Left renal pelvis (tissue), 4 donors: ENCODE results near the gene SBK3. TPM values are rescaled to one million over a fixed set of nuclear protein-coding genes. Genes with fewer than 3 reads are reported as not detected.
"Not testable (repeated sequence)": the region's sequence is repeated elsewhere in the genome, so short reads cannot be mapped to it uniquely, and the experiment has no call there.

Source experiments
- DNase-seq, 4 donors: peaks; one replicate each; pipeline ENCODE4 v3.0.0-alpha.2; 2013; ENCODE audit warnings: low read depth in 4 of 4, low spot score in 3 of 4
- polyA plus RNA-seq, 4 donors: library from polyadenylated mRNA; unstranded; fragments of 120-200 nt; gene quantifications; one replicate each; pipeline ENCODE4 v1.2.1, GENCODE V29; 2013; ENCODE audit not compliant: insufficient read length in 4 of 4

The SBK3 gene
- polyA plus RNA-seq, 4 donors: 0.15 TPM; not detected in 3

DNA sequence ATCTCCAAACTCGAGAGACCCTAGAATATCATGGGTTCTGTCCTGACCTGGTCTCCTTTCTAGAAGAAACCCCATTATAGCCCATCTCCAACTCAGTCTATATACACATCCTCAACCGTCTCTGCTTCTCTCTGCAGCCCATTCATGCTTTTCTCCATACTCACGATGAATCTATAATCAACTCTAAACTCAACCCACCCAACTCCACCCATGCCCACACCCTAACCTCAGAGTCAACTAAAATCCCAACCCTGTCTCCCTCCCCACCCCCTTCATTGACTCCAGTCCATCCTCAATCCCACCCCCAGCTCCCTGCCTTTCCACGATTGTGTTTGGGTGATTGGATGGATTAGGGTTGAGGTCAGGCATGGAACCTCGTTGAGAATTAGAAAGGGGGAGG, 1.8 kb downstream of the SBK3 start:
- DNase-seq: no peak

GRCh38 chr19:55542292-55542855, 3.0 kb downstream of the SBK3 start:
- no peak for DNase-seq

- no peak for DNase-seq
These were observed 4.3 kb downstream of the SBK3 start for GRCh38 chr19:55541091-55541490.

GRCh38 chr19:55540619-55541018, 4.7 kb downstream of the SBK3 start:
- no peak for DNase-seq

- no peak for DNase-seq
These were observed 6.0 kb downstream of the SBK3 start for GRCh38 chr19:55539090-55539984.

DNA sequence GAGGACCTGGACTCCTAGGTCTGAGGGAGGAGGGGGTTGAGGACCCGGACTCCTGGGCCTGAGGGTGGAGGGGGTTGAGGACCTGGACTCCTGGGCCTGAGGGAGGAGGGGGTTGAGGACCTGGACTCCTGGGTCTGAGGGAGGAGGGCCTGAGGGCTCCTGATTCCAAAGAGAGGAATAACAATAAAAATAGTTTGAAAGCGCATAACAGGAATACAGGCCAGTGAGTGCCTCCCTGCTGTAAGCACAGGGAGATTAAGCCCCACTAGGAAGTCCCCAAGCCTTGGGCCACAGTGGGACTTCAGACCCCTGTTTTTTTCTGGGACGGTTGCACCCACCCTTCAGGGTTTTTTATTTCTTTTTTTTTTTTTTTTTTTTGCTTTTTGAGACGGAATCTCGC, 7.2 kb downstream of the SBK3 start:
- no peak for DNase-seq

DNA sequence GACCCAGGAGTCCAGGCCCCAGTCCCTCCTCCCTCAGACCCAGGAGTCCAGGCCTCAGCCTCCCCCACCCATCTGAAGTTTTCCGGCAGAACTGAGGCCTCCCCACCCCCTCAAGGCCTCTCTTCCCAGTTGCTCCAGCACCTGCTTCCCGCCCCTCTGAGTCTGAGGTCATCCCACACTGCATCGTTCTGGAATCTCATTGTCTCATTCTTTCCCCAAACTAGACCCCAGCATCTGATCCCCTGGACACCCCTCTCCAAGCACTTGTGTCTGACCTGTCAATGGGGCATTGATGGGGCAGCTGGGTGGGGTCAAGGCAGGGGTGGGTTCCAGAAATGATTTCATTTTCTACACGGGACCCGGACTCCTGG, 7.6 kb downstream of the SBK3 start:
- no peak for DNase-seq

DNA sequence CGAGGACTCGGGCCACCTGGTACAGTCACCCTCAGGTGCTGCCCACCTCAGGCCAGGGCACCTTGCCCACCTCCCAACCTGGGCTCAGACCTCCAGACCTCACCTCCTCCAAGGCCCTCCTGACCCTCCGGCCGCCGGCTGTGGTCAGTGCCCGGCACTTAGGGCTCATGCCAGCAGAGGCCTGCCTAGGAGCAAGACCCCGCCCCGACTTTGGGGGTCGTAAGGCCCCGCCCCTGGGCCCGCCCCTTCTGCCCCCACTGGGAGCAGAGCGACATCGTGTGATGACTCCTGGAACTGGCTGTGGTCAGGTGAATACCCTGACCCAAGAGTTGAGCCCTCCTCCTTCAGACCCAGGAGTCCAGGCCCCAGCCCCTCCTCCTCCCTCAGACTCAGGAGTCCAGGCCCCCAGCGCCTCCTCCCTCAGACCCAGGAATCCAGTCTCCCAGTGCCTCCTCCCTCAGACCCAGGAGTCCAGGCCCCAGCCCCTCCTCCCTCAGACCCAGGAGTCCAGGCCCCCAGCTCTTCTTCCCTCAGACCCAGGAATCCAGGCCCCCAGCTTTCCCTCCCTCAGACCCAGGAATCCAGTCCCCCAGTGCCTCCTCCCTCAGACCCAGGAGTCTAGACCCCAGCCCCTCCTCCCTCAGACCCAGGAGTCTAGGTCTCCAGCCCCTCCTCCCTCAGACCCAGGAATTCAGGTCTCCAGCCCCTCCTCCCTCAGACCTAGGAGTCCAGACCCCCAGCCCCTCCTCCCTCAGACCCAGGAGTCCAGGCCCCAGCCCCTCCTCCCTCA, 8.2 kb downstream of the SBK3 start, which contains the start of gene SBK2:
SBK2 (minus strand) TSS at position 183 of the 790 bp plus-strand sequence. CDS start 839 bp downstream, outside the sequence.
- no peak for DNase-seq

- DNase-seq: no peak
These were observed 9.0 kb downstream of the SBK3 start for GRCh38 chr19:55536366-55536765.

- no peak for DNase-seq
These were observed 9.4 kb downstream of the SBK3 start for GRCh38 chr19:55535965-55536350.

DNA sequence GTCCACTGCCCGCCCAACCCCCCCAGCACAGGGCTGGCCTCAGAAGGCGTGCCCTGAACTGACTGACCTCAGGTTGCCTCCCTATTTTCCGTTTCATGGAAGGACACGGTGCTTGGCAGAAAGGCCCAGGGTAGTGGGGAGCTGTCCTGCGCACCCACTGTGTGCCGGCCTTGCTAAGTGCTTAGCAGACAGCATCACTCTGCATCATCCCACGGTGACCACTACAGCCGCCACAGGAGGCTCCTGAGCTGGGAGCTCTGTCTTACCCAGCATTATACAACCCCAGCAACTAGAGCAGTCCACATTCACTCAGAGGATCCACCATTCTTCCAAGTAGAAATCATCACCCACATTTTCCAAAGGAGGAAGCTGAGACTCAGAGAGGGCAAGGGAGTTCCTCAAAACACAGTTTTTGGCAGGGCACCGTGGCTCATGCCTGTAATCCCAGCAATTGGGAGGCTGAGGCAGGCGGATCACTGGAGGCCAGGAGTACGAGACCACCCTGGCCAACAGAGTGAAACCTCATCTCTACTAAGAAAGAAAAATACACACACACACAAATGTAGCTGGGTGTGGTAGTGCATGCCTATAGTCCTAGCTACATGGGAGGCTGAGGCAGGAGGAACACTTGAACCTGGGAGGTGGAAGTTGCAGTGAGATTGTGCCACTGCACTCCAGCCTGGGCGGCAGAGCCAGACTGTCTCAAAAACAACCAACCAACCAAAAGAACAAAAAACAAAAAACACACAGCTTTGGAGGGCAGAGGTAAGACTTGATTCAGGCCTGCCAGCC, 10.0 kb downstream of the SBK3 start:
- no peak for DNase-seq

GRCh38 chr19:55534280-55534679, 11.1 kb downstream of the SBK3 start:
- not testable (repeated sequence) for DNase-seq

DNA sequence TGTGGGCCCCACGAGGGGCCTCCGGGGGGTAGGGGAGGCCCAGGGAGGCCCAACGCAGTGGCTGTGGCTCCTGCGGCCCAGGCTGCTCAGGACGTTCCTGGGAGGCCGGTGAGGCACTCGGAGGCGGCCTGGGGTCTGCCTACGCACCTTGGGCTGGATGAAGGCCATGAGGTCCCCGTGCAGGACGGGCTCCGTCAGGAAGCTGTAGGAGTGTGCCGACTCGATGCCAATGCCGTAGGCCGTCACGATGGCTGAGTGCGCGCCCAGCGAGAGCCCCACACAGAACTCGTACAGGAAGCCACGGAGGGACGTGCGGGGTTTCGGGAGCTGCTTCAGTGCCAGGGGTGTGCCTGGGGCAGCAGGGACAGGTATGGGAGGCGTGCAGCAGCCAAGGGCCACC, 14.3 kb downstream of the SBK3 start:
- DNase-seq: no peak

DNA sequence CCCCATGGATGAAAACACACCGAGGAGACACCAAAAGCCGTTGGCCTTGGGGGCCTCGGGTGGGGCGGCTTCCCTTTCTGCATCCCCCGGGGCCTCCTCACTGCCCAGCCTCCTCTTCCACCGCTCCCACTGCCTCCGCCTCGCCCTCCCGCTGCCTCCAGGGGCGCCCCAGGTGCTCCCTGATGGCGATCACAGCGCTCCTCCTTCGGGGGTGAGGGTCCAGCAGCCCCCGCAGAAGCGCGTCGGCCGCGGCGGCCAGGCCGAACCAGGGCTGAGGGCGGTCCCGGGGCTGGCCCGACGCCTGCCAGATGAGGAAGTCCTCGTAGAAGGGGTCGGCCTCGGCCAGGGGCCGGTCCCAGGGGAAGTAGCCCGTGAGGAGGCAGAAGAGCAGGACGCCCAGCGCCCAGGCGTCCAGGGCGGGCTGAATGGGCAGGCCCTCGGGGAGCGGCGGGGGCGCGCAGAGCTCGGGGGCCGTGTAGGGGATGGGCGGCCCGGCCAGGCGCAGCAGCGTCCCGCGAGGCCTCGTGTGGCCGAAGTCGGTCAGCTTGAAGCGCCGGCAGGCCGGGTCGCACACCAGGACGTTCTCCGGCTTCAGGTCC, 15.6 kb downstream of the SBK3 start:
- DNase-seq: no peak

GRCh38 chr19:55528030-55528803, 17.1 kb downstream of the SBK3 start:
- no peak for DNase-seq

- DNase-seq: no peak
These were observed 17.9 kb downstream of the SBK3 start for GRCh38 chr19:55527197-55528029.

DNA sequence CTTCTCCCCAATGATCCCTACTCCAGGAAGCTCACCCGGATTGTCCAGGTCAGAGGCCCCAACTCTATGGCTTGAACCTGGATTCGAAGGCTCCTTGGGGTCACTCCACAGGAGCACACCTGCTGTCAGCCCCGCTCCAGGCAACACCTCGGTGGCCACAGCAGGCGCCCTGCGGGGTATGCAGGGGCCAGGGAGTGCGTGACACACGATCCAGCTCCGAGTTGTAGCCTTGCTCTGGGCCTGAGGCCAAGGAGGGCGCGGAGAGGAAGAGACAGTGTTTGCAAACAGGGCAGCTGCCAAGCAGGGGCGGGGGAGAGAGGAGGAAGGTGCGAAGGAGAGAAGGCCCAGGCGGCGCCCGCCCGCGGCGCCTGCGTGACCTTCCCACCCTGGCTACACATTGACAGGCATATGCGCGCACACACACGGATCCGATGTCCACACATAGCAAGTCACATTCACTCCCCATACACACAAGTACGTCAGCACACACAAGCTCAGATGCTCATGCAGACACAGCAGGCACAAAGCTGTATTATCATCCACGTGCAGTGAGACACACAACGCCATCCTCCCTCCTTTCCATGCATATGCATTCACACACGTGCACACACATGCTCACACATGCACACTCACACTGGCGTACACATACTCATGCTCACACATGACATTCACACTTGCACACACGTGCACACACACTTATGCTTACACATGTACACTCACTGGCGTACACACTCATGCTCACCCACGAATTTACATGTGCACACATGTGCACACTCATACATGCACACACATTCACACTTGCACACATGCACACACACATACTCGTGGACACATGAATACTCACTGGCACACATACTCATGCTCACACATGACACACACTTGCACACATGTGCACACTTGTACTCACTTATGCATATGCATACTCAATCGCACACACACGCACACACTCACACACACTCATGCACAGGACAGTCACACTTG, 18.8 kb downstream of the SBK3 start:
- DNase-seq: peak in 1 of 4 donors; percentile 40
